Neuronal stem cell (in vitro differentiated cells): ENCODE measurements around the gene RRAGA.
A peak's percentile ranks its signal among the peaks of the same experiment; 100 is the strongest.

Source experiments
- DNase-seq: peaks from one replicate; pipeline ENCODE4 v3.0.0-alpha.2; 2013; ENCODE audit warnings: low spot score
- H2AFZ ChIP-seq: one replicate; pipeline ENCODE4 v1.6.1; 2013; ENCODE audit warnings: mild to moderate bottlenecking, low read length, inconsistent platforms
- H2AK5ac ChIP-seq: 2 replicates; pipeline ENCODE4 v1.6.1; 2013; ENCODE audit warnings: low read depth, mild to moderate bottlenecking, inconsistent platforms, low read length, moderate library complexity, mixed read lengths
- H2BK120ac ChIP-seq: 2 replicates; pipeline ENCODE4 v1.6.1; 2013; ENCODE audit warnings: low read depth, mild to moderate bottlenecking, inconsistent platforms, low read length, moderate library complexity, mixed read lengths
- H2BK12ac ChIP-seq: one replicate; pipeline ENCODE4 v1.6.1; 2013; ENCODE audit warnings: low read length, inconsistent platforms
- H2BK15ac ChIP-seq: 2 replicates; pipeline ENCODE4 v1.6.1; 2013; ENCODE audit warnings: mild to moderate bottlenecking, low read length, inconsistent platforms, mixed read lengths
- H2BK5ac ChIP-seq: one replicate; pipeline ENCODE4 v1.6.1; 2013; ENCODE audit warnings: inconsistent platforms, mild to moderate bottlenecking, low read length, moderate library complexity
- H3K14ac ChIP-seq: one replicate; pipeline ENCODE4 v1.6.1; 2013; ENCODE audit warnings: low read length, inconsistent platforms
- H3K18ac ChIP-seq: 2 replicates; pipeline ENCODE4 v1.6.1; 2013; ENCODE audit warnings: low read length, inconsistent platforms
- H3K23ac ChIP-seq: 2 replicates; pipeline ENCODE4 v1.6.1; 2013; ENCODE audit warnings: low read depth, mild to moderate bottlenecking, mixed read lengths, low read length, inconsistent platforms; ENCODE audit not compliant: poor library complexity
- H3K27ac ChIP-seq: replicated peaks from 3 replicates; pipeline ENCODE4 v1.5.1; 2013; ENCODE audit warnings: low read length, inconsistent platforms
- H3K27me3 ChIP-seq, 3 experiments: 2 replicates each; pipeline ENCODE4 v1.6.1; 2013; ENCODE audit warnings: low read length in 3 of 3, mild to moderate bottlenecking in 2 of 3, inconsistent platforms in 1 of 3, low read depth in 1 of 3, mixed read lengths in 1 of 3, moderate library complexity in 1 of 3; ENCODE audit not compliant: control insufficient read depth in 3 of 3, insufficient read depth in 3 of 3
- H3K36me3 ChIP-seq, 2 donors: replicated peaks in 1 of 2; 2 replicates each; pipeline ENCODE4 v1.6.1; 2013; ENCODE audit warnings: low read length in 2 of 2; ENCODE audit not compliant: control insufficient read depth in 2 of 2, insufficient read depth in 2 of 2
- H3K4ac ChIP-seq: 2 replicates; pipeline ENCODE4 v1.6.1; 2013; ENCODE audit warnings: inconsistent platforms, mild to moderate bottlenecking, low read length, moderate library complexity
- H3K4me1 ChIP-seq, 2 donors: 1 replicate in 1 of 2; 2 replicates in 1 of 2; pipeline ENCODE4 v1.6.1; 2013; ENCODE audit warnings: low read length in 2 of 2, low read depth in 1 of 2; ENCODE audit not compliant: control insufficient read depth in 2 of 2, insufficient read depth in 1 of 2
- H3K4me2 ChIP-seq: one replicate; pipeline ENCODE4 v1.6.1; 2013; ENCODE audit warnings: mild to moderate bottlenecking, low read length, inconsistent platforms; ENCODE audit not compliant: insufficient read depth, poor library complexity, severe bottlenecking
- H3K4me3 ChIP-seq, 2 donors: 2 replicates each; pipeline ENCODE4 v1.5.1; 2013; ENCODE audit warnings: low read length in 2 of 2, mild to moderate bottlenecking in 2 of 2, inconsistent platforms in 1 of 2, moderate library complexity in 1 of 2
- H3K79me1 ChIP-seq: one replicate; pipeline ENCODE4 v1.6.1; 2013; ENCODE audit warnings: low read depth, mild to moderate bottlenecking, inconsistent platforms, low read length, moderate library complexity
- H3K9ac ChIP-seq: one replicate; pipeline ENCODE4 v1.6.1; 2013; ENCODE audit warnings: mild to moderate bottlenecking, low read depth, low read length, inconsistent platforms; ENCODE audit not compliant: poor library complexity
- H3K9me3 ChIP-seq, 2 donors: replicated peaks in 1 of 2; 2 replicates each; pipeline versions ENCODE3 to v1.6.1; 2013; ENCODE audit warnings: low read length in 2 of 2, mild to moderate bottlenecking in 2 of 2, inconsistent platforms in 1 of 2, low read depth in 1 of 2, mixed read lengths in 1 of 2, moderate library complexity in 1 of 2; ENCODE audit not compliant: control insufficient read depth in 2 of 2, insufficient read depth in 1 of 2
- H4K8ac ChIP-seq: one replicate; pipeline ENCODE4 v1.6.1; 2013; ENCODE audit warnings: low read depth, mild to moderate bottlenecking, inconsistent platforms, low read length, moderate library complexity
- H4K91ac ChIP-seq: one replicate; pipeline ENCODE4 v1.6.1; 2013; ENCODE audit warnings: low read length, low read depth, mild to moderate bottlenecking, inconsistent platforms; ENCODE audit not compliant: poor library complexity
- WGBS, 2 donors: extraction: QIAGEN DNeasy Blood & Tissue Kit; methylation state at CpG; one replicate each; pipeline ENCODE4 v1.1.7; 2013; ENCODE audit warnings: missing lambda C conversion rate in 2 of 2, mixed read lengths in 1 of 2; ENCODE audit not compliant: insufficient read length in 2 of 2, insufficient replicate concordance in 1 of 2; ENCODE audit errors: extremely low coverage in 2 of 2; 5-methylcytosine and 5-hydroxymethylcytosine counted together

RRAGA gene

GRCh38 chr9:19050637-19051591 lies 1.7 kb downstream of the RRAGA start:
- H2BK12ac ChIP-seq: no peak overlapping the region
- no peaks in the 10 kb centered on the region for H3K9me3 ChIP-seq
- no CpG with 5 or more reads among the region's 12 CpGs for WGBS, 2 donors
- no peak overlapping the region for H2BK120ac ChIP-seq
- H3K9ac ChIP-seq: no peak overlapping the region
- no peak overlapping the region for H2BK15ac ChIP-seq
- no peak for DNase-seq
- no peaks in the 10 kb centered on the region for H3K27me3 ChIP-seq
- no peak overlapping the region for H3K27ac ChIP-seq
- H2AFZ ChIP-seq: no peak overlapping the region
- H3K14ac ChIP-seq: no peak overlapping the region
- H4K8ac ChIP-seq: no peak overlapping the region
- H3K4me2 ChIP-seq: peak overlapping the region; percentile 74
- no peak overlapping the region for H2BK5ac ChIP-seq
- H3K36me3 ChIP-seq: peaks cover 0 to 33% of the 10 kb centered on the region in 2 donors
- H3K4me3 ChIP-seq: peak overlapping the region in 1 of 2 donors; percentile 70
- H3K4ac ChIP-seq: no peak overlapping the region
- H3K23ac ChIP-seq: no peak overlapping the region
- H3K18ac ChIP-seq: no peak overlapping the region
- H2AK5ac ChIP-seq: no peak overlapping the region
- no peak overlapping the region for H4K91ac ChIP-seq
- no peaks in the 10 kb centered on the region for H3K79me1 ChIP-seq
- H3K4me1 ChIP-seq: peaks cover 1 to 3% of the 10 kb centered on the region in 2 donors

- Histone ChIP-seq H2BK15ac (no peak overlapping the region), H3K27me3 (no peaks in the 10 kb centered on the region), H3K9ac (no peak overlapping the region), H2AFZ (no peak overlapping the region), H4K91ac (no peak overlapping the region), H3K23ac (no peak overlapping the region), H2BK5ac (no peak overlapping the region), H2BK12ac (no peak overlapping the region), H3K36me3 (peaks cover 18 to 73% of the 10 kb centered on the region in 2 donors), H2AK5ac (no peak overlapping the region), H3K9me3 (peaks cover 0 to 2% of the 10 kb centered on the region in 2 donors), H3K4me3 (no peak overlapping the region), H3K79me1 (peaks cover 2% of the 10 kb centered on the region), H3K4me2 (no peak overlapping the region), H3K18ac (no peak overlapping the region), H3K27ac (no peak overlapping the region), H2BK120ac (no peak overlapping the region), H3K4ac (no peak overlapping the region), H3K14ac (no peak overlapping the region), H3K4me1 (no peaks in the 10 kb centered on the region), H4K8ac (no peak overlapping the region)
- no peak for DNase-seq
Measured at GRCh38 chr9:19057033-19057432, 7.8 kb downstream of the RRAGA start.

GRCh38 chr9:19074229-19074628 lies 25.0 kb downstream of the RRAGA start:
- Histone ChIP-seq H3K14ac (no peak overlapping the region), H3K27me3 (no peaks in the 10 kb centered on the region), H2AFZ (no peak overlapping the region), H3K27ac (no peak overlapping the region), H2BK15ac (no peak overlapping the region), H3K9me3 (peaks cover 0 to 6% of the 10 kb centered on the region in 2 donors), H2BK5ac (no peak overlapping the region), H4K8ac (no peak overlapping the region), H3K23ac (no peak overlapping the region), H3K9ac (no peak overlapping the region), H3K79me1 (peaks cover 4% of the 10 kb centered on the region), H3K4ac (no peak overlapping the region), H3K36me3 (peaks cover 22 to 98% of the 10 kb centered on the region in 2 donors), H3K18ac (no peak overlapping the region), H3K4me3 (no peak overlapping the region), H2BK12ac (no peak overlapping the region), H3K4me2 (no peak overlapping the region), H2AK5ac (no peak overlapping the region), H2BK120ac (no peak overlapping the region), H4K91ac (no peak overlapping the region), H3K4me1 (no peaks in the 10 kb centered on the region)
- no peak for DNase-seq
- no CpG with 5 or more reads among the region's 2 CpGs for WGBS, 2 donors

- Histone ChIP-seq H3K27me3 (no peaks in the 10 kb centered on the region), H2BK15ac (no peak overlapping the region), H2AFZ (no peak overlapping the region), H3K27ac (no peak overlapping the region), H3K23ac (no peak overlapping the region), H4K8ac (no peak overlapping the region), H3K4me2 (no peak overlapping the region), H4K91ac (no peak overlapping the region), H2BK5ac (no peak overlapping the region), H3K18ac (no peak overlapping the region), H2AK5ac (no peak overlapping the region), H3K4ac (no peak overlapping the region), H3K9me3 (peaks cover 0 to 6% of the 10 kb centered on the region in 2 donors), H3K4me1 (no peaks in the 10 kb centered on the region), H2BK12ac (no peak overlapping the region), H2BK120ac (no peak overlapping the region), H3K9ac (no peak overlapping the region), H3K14ac (no peak overlapping the region), H3K4me3 (no peak overlapping the region), H3K79me1 (peaks cover 4% of the 10 kb centered on the region), H3K36me3 (peaks cover 20 to 95% of the 10 kb centered on the region in 2 donors)
- whole genome bisulfite sequencing, 2 donors: no CpG with 5 or more reads among the region's 1 CpG
- no peak for DNase-seq
Measured at GRCh38 chr9:19074836-19075235, 25.6 kb downstream of the RRAGA start.
